ENCODE results near the gene CARMIL1. TPM values are rescaled to one million over a fixed set of nuclear protein-coding genes. Genes with fewer than 3 reads are reported as not detected.

Gene CARMIL1
- total and polyA plus RNA-seq, 10 of the 15 experiments (the other 5 are each of a cell fraction or from before 2014, with no cell fraction given), result 6.4 to 18.1 (median 10.3) TPM

DNA sequence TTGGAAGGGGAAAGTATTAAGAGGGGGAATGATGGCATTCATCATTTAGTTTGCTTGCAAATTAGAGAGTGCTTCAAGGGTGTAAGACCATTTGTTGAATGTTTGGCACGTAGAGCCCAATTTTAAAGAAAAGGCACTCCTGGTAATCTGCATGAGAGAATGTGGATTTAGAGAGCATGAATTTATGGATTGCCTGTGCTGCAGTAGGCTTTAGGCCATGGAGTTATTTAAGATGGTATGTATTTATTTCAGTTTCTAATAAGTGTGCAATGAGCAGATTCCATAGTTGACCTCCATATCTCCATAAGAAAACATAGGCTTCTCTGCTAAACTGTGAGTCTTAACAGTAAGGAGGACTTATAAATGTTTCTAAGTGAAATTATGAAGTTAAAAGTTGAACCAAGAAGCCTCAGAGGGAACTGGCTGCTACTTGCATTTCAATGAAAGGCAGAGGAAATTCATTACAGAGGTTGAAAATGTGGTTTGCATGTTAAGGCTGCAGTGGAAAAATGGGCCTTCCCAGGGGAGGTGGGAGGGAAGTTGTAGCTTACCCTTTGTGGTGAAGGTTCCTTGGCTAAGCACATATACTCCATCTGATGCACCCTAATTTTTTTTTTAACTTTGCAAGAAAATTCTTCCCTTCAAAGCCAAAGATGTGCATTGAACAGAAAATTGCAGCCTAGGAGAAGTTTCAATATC, 134.2 kb downstream of the CARMIL1 start:
- FAIRE-seq, result no peak
- Histone ChIP-seq H2AFZ (ENCODE audit: control insufficient read depth, low read depth, low read length) (no peak overlapping the region), H4K20me1 (ENCODE audit: control insufficient read depth, insufficient read depth) (no peaks in the 10 kb centered on the region), H3K27me3 (replicated peaks in 1 of 2; ENCODE audit: control insufficient read depth in 2 of 2, insufficient read depth in 2 of 2, low read length in 1 of 2) (no peaks in the 10 kb centered on the region), H3K27ac (ENCODE audit: control insufficient read depth, insufficient read depth) (no peak overlapping the region), H3K79me2 (ENCODE audit: control insufficient read depth, insufficient read depth, low read length) (no peaks in the 10 kb centered on the region), H3K4me3 (no peak overlapping the region), H3K4me1 (ENCODE audit: control insufficient read depth, insufficient read depth, low read length) (no peaks in the 10 kb centered on the region), H3K9me3 (replicated peaks; ENCODE audit: control insufficient read depth, insufficient read depth, low read length) (no peaks in the 10 kb centered on the region), H3K9ac (ENCODE audit: control insufficient read depth, insufficient read depth, low read length) (no peak overlapping the region), H3K4me2 (ENCODE audit: control insufficient read depth, insufficient read depth) (no peak overlapping the region), H3K36me3 (ENCODE audit: control insufficient read depth in 2 of 2, insufficient read depth in 2 of 2, low read length in 1 of 2) (no peaks in the 10 kb centered on the region)
- in situ Hi-C loops (cut with MboI) (no loop called here), intact Hi-C loops (cut with micrococcal nuclease; ENCODE audit: unreplicated experiment) (no loop called here)
- TF ChIP-seq BACH1 (IDR thresholded peaks at IDR 0.05; ENCODE audit: borderline replicate concordance) (no peak), IKZF1 (conservative IDR thresholded peaks at IDR 0.05) (peak; percentile 31; the same call in 1 of the 2 replicates), IKZF2 (IDR thresholded peaks at IDR 0.05) (peak in 1 of 2 experiments; percentile 18; a peak in 2 of 4 replicates), FOXK2 (IDR thresholded peaks at IDR 0.05) (no peak)
- no peak for ATAC-seq
- ChIA-PET SMC1A (ENCODE audit: uncharacterized antibody, unreplicated experiment) (interaction anchor here (0.9 to 3.5 kb wide), 8 partner anchors 9 to 110 kb away, joined by 3 to 22 read pairs (median 3); no protein-coding TSS in a partner anchor), POLR2A (interaction anchor here (0.5 to 1.3 kb wide), 4 partner anchors 10 to 534 kb away, joined by 3 to 4 read pairs (median 4); no protein-coding TSS in a partner anchor), RAD21 (ENCODE audit: unreplicated experiment) (interaction anchor here (1.1 to 2.6 kb wide), 6 partner anchors 8 to 135 kb away, joined by 3 to 11 read pairs (median 6); partner anchors contain the start of gene CARMIL1), CTCF (interaction anchor here (0.7 to 1.6 kb wide), 7 partner anchors 8 to 77 kb away, joined by 3 to 5 read pairs (median 4); no protein-coding TSS in a partner anchor)
- WGBS (ENCODE audit: insufficient coverage, insufficient replicate concordance, low lambda C conversion rate, missing lambda C conversion rate), result 5% methylated on average over 1 of the region's 1 CpG
- DNase-seq (ENCODE audit: low read depth, low spot score), result no peak
- BruUV-seq (replicated peaks), result no TSS peak

DNA sequence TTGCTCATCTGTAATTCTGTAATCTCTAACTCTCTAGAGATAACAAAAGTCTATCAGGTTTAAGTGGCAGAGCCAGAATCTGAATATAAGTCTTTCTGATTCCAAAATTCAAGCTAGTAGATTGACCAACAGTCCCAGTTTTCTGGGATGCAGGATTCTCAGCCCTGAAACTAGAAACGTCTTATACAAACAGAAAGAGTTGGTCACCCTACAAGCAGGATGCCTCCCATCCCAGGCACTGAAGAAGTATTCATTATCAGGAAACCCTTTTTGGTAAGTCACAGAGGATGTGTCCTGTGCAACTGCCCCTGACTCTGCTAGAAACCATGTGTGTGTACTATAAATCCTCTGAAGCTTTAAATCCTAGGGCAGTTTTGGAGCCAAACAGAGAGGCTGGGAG, 135.0 kb downstream of the CARMIL1 start:
- no peaks in the 10 kb centered on the region for H3K36me3 ChIP-seq (ENCODE audit: control insufficient read depth in 2 of 2, insufficient read depth in 2 of 2, low read length in 1 of 2)
- ChIA-PET CTCF (interaction anchor here (0.8 to 1.6 kb wide), 3 partner anchors 9 to 32 kb away, joined by 3 to 4 read pairs (median 3); no protein-coding TSS in a partner anchor), RAD21 (ENCODE audit: unreplicated experiment) (interaction anchor here (1.3 to 2.6 kb wide), 3 partner anchors 9 to 135 kb away, joined by 3 to 11 read pairs (median 7); partner anchors contain the start of gene CARMIL1), SMC1A (ENCODE audit: uncharacterized antibody, unreplicated experiment) (interaction anchor here (0.9 to 3.5 kb wide), 7 partner anchors 10 to 111 kb away, joined by 3 to 22 read pairs (median 3); no protein-coding TSS in a partner anchor), POLR2A (no interaction called here)
- no peaks in the 10 kb centered on the region; the same call in 2 of the 3 replicates for H3K9me3 ChIP-seq (replicated peaks; ENCODE audit: control insufficient read depth, insufficient read depth, low read length)
- intact Hi-C loops (cut with micrococcal nuclease; ENCODE audit: unreplicated experiment), result no loop called here
- H2AFZ ChIP-seq (ENCODE audit: control insufficient read depth, low read depth, low read length), result no peak overlapping the region
- no peak overlapping the region for H3K4me3 ChIP-seq
- in situ Hi-C loops (cut with MboI), result no loop called here
- H3K79me2 ChIP-seq (ENCODE audit: control insufficient read depth, insufficient read depth, low read length), result no peaks in the 10 kb centered on the region
- TF ChIP-seq CBX3 (IDR thresholded peaks at IDR 0.05; ENCODE audit: borderline replicate concordance, low read depth) (no peak), BMI1 (IDR thresholded peaks at IDR 0.05; ENCODE audit: borderline replicate concordance) (no peak), RUNX3 (IDR thresholded peaks at IDR 0.05; ENCODE audit: low read length) (no peak), TARDBP (IDR thresholded peaks at IDR 0.05; ENCODE audit: borderline replicate concordance) (no peak)
- no TSS peak for BruUV-seq (replicated peaks)
- FAIRE-seq, result no peak
- ATAC-seq, result peak; percentile 21; the same call in 1 of the 3 replicates
- WGBS (ENCODE audit: insufficient coverage, insufficient replicate concordance, low lambda C conversion rate, missing lambda C conversion rate), result 0% methylated on average over 1 of the region's 1 CpG
- H3K27ac ChIP-seq (ENCODE audit: control insufficient read depth, insufficient read depth), result no peak overlapping the region
- H3K4me2 ChIP-seq (ENCODE audit: control insufficient read depth, insufficient read depth), result no peak overlapping the region
- H3K4me1 ChIP-seq (ENCODE audit: control insufficient read depth, insufficient read depth, low read length), result no peaks in the 10 kb centered on the region
- H3K27me3 ChIP-seq (replicated peaks in 1 of 2; ENCODE audit: control insufficient read depth in 2 of 2, insufficient read depth in 2 of 2, low read length in 1 of 2), result no peaks in the 10 kb centered on the region
- no peak overlapping the region for H3K9ac ChIP-seq (ENCODE audit: control insufficient read depth, insufficient read depth, low read length)
- no peak for DNase-seq (ENCODE audit: low read depth, low spot score)
- no peaks in the 10 kb centered on the region for H4K20me1 ChIP-seq (ENCODE audit: control insufficient read depth, insufficient read depth)
